Urothelium cell line (cell line): Measurements from ENCODE around the gene DCBLD1.
"Not testable (repeated sequence)": the region's sequence is repeated elsewhere in the genome, so short reads cannot be mapped to it uniquely, and the experiment has no call there.

Source experiments
- DNase-seq: peaks from one replicate; pipeline ENCODE4 v3.0.0; 2011; ENCODE audit warnings: low spot score, mixed read lengths
- FAIRE-seq: peaks from 2 replicates; lab custom pipeline; 2011; peaks lifted over from hg19 to GRCh38; lab: Jason Lieb, UNC

DCBLD1 gene

GRCh38 chr6:117482240-117483003 is at the start of gene DCBLD1:
Gene DCBLD1, plus strand, starts transcription at chr6:117482674. Its CDS starts 108 bp downstream, at chr6:117482782.
- FAIRE-seq (no peak), DNase-seq (peak; percentile 78)

- DNase-seq (peak; percentile 48), FAIRE-seq (no peak)
Measured at GRCh38 chr6:117440706-117441525, 41.6 kb upstream of the DCBLD1 start.

GRCh38 chr6:117441824-117442264 is 40.6 kb upstream of the DCBLD1 start:
- FAIRE-seq = no peak
- DNase-seq = no peak

GRCh38 chr6:117442313-117442712 is 40.2 kb upstream of the DCBLD1 start:
- DNase-seq, FAIRE-seq: not testable (repeated sequence)

- FAIRE-seq = no peak
Measured at GRCh38 chr6:117444600-117444999, 37.9 kb upstream of the DCBLD1 start.

GRCh38 chr6:117446861-117447260 is 35.6 kb upstream of the DCBLD1 start:
- DNase-seq (no peak), FAIRE-seq (no peak)

More at GRCh38 chr6:117444600-117444999, 37.9 kb upstream of the DCBLD1 start:
- no peak for DNase-seq

GRCh38 chr6:117448011-117448410 is 34.5 kb upstream of the DCBLD1 start:
- DNase-seq (no peak), FAIRE-seq (no peak)

GRCh38 chr6:117448732-117449485 is 33.6 kb upstream of the DCBLD1 start:
- FAIRE-seq = no peak
- peak; percentile 55 for DNase-seq

- DNase-seq (no peak), FAIRE-seq (no peak)
Measured at GRCh38 chr6:117449549-117450439, 32.7 kb upstream of the DCBLD1 start.

- FAIRE-seq (no peak), DNase-seq (no peak)
Measured at GRCh38 chr6:117451671-117452070, 30.8 kb upstream of the DCBLD1 start.

GRCh38 chr6:117456250-117456649 is 26.2 kb upstream of the DCBLD1 start:
- DNase-seq (no peak), FAIRE-seq (no peak)

- DNase-seq (no peak), FAIRE-seq (no peak)
Measured at GRCh38 chr6:117456998-117457397, 25.5 kb upstream of the DCBLD1 start.

GRCh38 chr6:117459204-117459944 is 23.1 kb upstream of the DCBLD1 start:
- DNase-seq (no peak), FAIRE-seq (no peak)

GRCh38 chr6:117463762-117464665 is 18.5 kb upstream of the DCBLD1 start:
- FAIRE-seq (no peak), DNase-seq (peak; percentile 27)

- DNase-seq (no peak), FAIRE-seq (no peak)
Measured at GRCh38 chr6:117464700-117465099, 17.8 kb upstream of the DCBLD1 start.

- no peak for FAIRE-seq
- no peak for DNase-seq
Measured at GRCh38 chr6:117465691-117466090, 16.8 kb upstream of the DCBLD1 start.

GRCh38 chr6:117467876-117468275 is 14.6 kb upstream of the DCBLD1 start:
- no peak for DNase-seq
- no peak for FAIRE-seq

GRCh38 chr6:117468527-117468926 is 13.9 kb upstream of the DCBLD1 start:
- not testable (repeated sequence) for FAIRE-seq, DNase-seq
